HepG2 (cell line): ENCODE results near the gene SLC39A1. TPM values are rescaled to one million over a fixed set of nuclear protein-coding genes. Genes with fewer than 3 reads are reported as not detected.
A peak's percentile ranks its signal among the peaks of the same experiment; 100 is the strongest.

ENCODE experiments used
- BRCA1 ChIP-seq: sonication (generic); formaldehyde crosslinking; IDR thresholded peaks from 2 replicates; pipeline ENCODE4 v1.4.0; 2020; ENCODE audit warnings: missing genetic modification reagents
- CCDC6 ChIP-seq: sonication (generic); formaldehyde crosslinking; IDR thresholded peaks from 2 replicates; pipeline ENCODE4 v1.8.1; 2022; ENCODE audit warnings: mild to moderate bottlenecking, missing genetic modification reagents, moderate library complexity
- DPF2 ChIP-seq: sonication (generic); formaldehyde crosslinking; IDR thresholded peaks from 2 replicates; pipeline ENCODE4 v1.4.0; 2020; ENCODE audit warnings: mild to moderate bottlenecking, low read depth, missing genetic modification reagents, borderline replicate concordance
- HOXA3 ChIP-seq: sonication (generic); formaldehyde crosslinking; IDR thresholded peaks from 2 replicates; pipeline ENCODE4 v1.5.0; 2020; ENCODE audit warnings: missing genetic modification reagents
- KLF11 ChIP-seq: IDR thresholded peaks from 2 replicates; pipeline ENCODE4 v1.6.1; 2016; ENCODE audit warnings: missing compliant biosample characterization
- PITX1 ChIP-seq: sonication (generic); formaldehyde crosslinking; IDR thresholded peaks from 2 replicates; pipeline ENCODE4 v1.5.1; 2020; ENCODE audit warnings: mild to moderate bottlenecking, missing genetic modification reagents
- SAP130 ChIP-seq: IDR thresholded peaks from 2 replicates; pipeline ENCODE4 v1.6.1; 2016; ENCODE audit warnings: low read depth
- TBP ChIP-seq: sonication (generic); formaldehyde crosslinking; IDR thresholded peaks from 2 replicates; pipeline ENCODE4 v1.5.0; 2020; ENCODE audit warnings: missing genetic modification reagents
- TEAD2 ChIP-seq: sonication (generic); formaldehyde crosslinking; IDR thresholded peaks from 2 replicates; pipeline ENCODE4 v1.9.0; 2021; ENCODE audit warnings: missing genetic modification reagents
- ZFP1 ChIP-seq: IDR thresholded peaks from 2 replicates; pipeline ENCODE4 v1.6.1; 2016
- ZMYM3 ChIP-seq: sonication (generic); formaldehyde crosslinking; IDR thresholded peaks from 2 replicates; pipeline ENCODE4 v1.5.1; 2020; ENCODE audit warnings: mild to moderate bottlenecking, missing genetic modification reagents
- ZNF136 ChIP-seq: sonication (generic); formaldehyde crosslinking; IDR thresholded peaks from 2 replicates; pipeline ENCODE4 v1.8.1; 2022; ENCODE audit warnings: low read depth, mild to moderate bottlenecking, moderate library complexity, missing genetic modification reagents
- ZNF138 ChIP-seq: sonication (generic); formaldehyde crosslinking; IDR thresholded peaks from 2 replicates; pipeline ENCODE4 v1.5.0; 2020; ENCODE audit warnings: mild to moderate bottlenecking, low read depth, missing genetic modification reagents
- ZNF18 ChIP-seq: sonication (generic); formaldehyde crosslinking; IDR thresholded peaks from 2 replicates; pipeline ENCODE4 v1.8.0; 2022; ENCODE audit warnings: mild to moderate bottlenecking, missing genetic modification reagents; ENCODE audit not compliant: insufficient replicate concordance
- ZNF207 ChIP-seq: fragments of 450-650 bp; IDR thresholded peaks from 2 replicates; pipeline ENCODE4 v1.6.1; 2016; ENCODE audit warnings: antibody characterized with exemption, borderline replicate concordance
- ZNF260 ChIP-seq: sonication (generic); formaldehyde crosslinking; IDR thresholded peaks from 2 replicates; pipeline ENCODE4 v1.4.0; 2020; ENCODE audit warnings: missing genetic modification reagents, low read depth, mild to moderate bottlenecking, borderline replicate concordance
- ZNF343 ChIP-seq: sonication (generic); formaldehyde crosslinking; IDR thresholded peaks from 2 replicates; pipeline ENCODE4 v1.4.0; 2020; ENCODE audit warnings: mild to moderate bottlenecking, missing genetic modification reagents
- ZNF501 ChIP-seq: sonication (generic); formaldehyde crosslinking; IDR thresholded peaks from 2 replicates; pipeline ENCODE4 v1.5.1; 2020; ENCODE audit warnings: mild to moderate bottlenecking, moderate library complexity, missing genetic modification reagents
- ZNF572 ChIP-seq: sonication (generic); formaldehyde crosslinking; IDR thresholded peaks from 2 replicates; pipeline ENCODE4 v1.5.1; 2020; ENCODE audit warnings: mild to moderate bottlenecking, missing genetic modification reagents
- ZNF619 ChIP-seq: sonication (generic); formaldehyde crosslinking; IDR thresholded peaks from 2 replicates; pipeline ENCODE4 v1.4.0; 2020; ENCODE audit warnings: mild to moderate bottlenecking, missing genetic modification reagents
- ZNF629 ChIP-seq: sonication (generic); formaldehyde crosslinking; conservative IDR thresholded peaks from 2 replicates; pipeline ENCODE4 v1.5.0; 2020; ENCODE audit warnings: missing genetic modification reagents
- ZNF724P ChIP-seq: sonication (generic); formaldehyde crosslinking; IDR thresholded peaks from 2 replicates; pipeline ENCODE4 v1.8.0; 2022; ENCODE audit warnings: missing genetic modification reagents, borderline replicate concordance
- ZNF746 ChIP-seq: sonication (generic); formaldehyde crosslinking; IDR thresholded peaks from 2 replicates; pipeline ENCODE4 v1.8.0; 2022; ENCODE audit warnings: mild to moderate bottlenecking, missing genetic modification reagents
- ZNF780A ChIP-seq: sonication (generic); formaldehyde crosslinking; IDR thresholded peaks from 2 replicates; pipeline ENCODE4 v1.8.0; 2022; ENCODE audit warnings: mild to moderate bottlenecking, missing genetic modification reagents, moderate library complexity
- polyA plus RNA-seq, 8 experiments: library from polyadenylated mRNA; depleted of rRNA in 3 of 8; stranded (reverse) in 7 of 8; unstranded in 1 of 8; fragments of >200 nt; fragmentation: Illumina TruSeq in 4 of 8; extraction: Trizol in 4 of 8; gene quantifications; 2 replicates each; pipeline versions ENCODE4 v1.2.1 to v1.2.3, GENCODE V29; 2011 to 2016; ENCODE audit warnings: low read depth in 4 of 8, missing spikeins in 1 of 8, mixed read lengths in 1 of 8; ENCODE audit not compliant: insufficient read depth in 1 of 8
- total RNA-seq, 5 experiments: library from RNA; depleted of rRNA; stranded (reverse); fragments of >200 nt; fragmentation: Illumina TruSeq; extraction: Trizol; gene quantifications; 2 replicates each; pipeline ENCODE4 v1.2.3, GENCODE V29; 2016; ENCODE audit warnings: low read depth in 1 of 5
- TF ChIP-seq, protein P1 (sequence below): sonication (generic); formaldehyde crosslinking; IDR thresholded peaks from 2 replicates; pipeline ENCODE4 v1.4.0; 2020; ENCODE audit warnings: mild to moderate bottlenecking, missing genetic modification reagents
- TF ChIP-seq, protein P2 (sequence below): sonication (generic); formaldehyde crosslinking; IDR thresholded peaks from 2 replicates; pipeline ENCODE4 v1.5.0; 2020; ENCODE audit warnings: mild to moderate bottlenecking, missing genetic modification reagents

Gene SLC39A1
- total and polyA plus RNA-seq, 2 of the 13 experiments (the other 11 are each of a cell fraction or from before 2014, with no cell fraction given) = 71.2 to 78.4 TPM

DNA sequence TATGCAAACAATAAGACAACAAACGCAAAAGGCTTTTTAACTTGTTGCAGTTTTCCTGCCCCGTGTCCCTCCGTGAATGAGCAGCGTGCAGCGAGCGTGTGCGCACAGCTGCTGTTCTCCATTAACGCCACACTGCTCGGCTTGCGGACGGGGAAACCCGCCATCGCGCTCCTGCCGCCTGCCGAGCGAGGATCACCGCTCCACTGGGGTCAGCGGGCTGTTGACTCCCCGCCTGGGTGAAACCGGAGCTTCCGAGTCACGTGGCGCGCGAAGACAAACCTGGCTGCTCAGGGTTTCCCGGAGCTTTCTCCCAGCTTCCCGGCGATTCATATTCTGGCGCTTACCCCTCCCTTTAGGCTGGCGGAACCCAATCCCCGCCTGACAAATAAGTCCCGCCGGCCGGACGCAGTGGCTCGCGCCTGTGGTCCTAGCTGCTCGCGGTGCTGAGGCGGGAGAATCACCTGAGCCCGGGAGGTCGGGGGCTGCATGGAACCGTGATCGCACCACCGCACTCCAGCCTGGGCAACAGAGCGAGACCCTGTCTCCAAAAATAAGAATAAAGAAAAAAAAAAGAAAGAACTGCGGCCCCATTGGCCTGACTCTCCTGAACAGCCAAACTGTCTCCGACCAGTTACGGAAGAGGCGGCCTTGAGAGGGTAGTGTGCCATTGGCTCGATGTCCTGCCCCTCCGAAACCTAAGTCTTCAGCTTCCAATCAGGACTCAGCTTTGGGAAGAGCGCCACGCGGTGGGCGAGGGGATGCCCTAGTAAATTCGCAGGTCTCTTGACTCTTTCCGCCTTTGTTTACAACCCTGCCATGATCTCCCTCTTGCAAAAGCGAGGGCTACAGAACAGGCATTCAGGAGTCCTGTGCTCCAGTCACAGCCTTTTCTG is 4.0 kb upstream of the SLC39A1 start, which contains the start of gene CREB3L4 (continued):
- TF ChIP-seq, protein P1, sequence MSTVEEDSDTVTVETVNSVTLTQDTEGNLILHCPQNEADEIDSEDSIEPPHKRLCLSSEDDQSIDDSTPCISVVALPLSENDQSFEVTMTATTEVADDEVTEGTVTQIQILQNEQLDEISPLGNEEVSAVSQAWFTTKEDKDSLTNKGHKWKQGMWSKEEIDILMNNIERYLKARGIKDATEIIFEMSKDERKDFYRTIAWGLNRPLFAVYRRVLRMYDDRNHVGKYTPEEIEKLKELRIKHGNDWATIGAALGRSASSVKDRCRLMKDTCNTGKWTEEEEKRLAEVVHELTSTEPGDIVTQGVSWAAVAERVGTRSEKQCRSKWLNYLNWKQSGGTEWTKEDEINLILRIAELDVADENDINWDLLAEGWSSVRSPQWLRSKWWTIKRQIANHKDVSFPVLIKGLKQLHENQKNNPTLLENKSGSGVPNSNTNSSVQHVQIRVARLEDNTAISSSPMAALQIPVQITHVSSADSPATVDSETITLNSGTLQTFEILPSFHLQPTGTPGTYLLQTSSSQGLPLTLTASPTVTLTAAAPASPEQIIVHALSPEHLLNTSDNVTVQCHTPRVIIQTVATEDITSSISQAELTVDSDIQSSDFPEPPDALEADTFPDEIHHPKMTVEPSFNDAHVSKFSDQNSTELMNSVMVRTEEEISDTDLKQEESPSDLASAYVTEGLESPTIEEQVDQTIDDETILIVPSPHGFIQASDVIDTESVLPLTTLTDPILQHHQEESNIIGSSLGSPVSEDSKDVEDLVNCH (CRISPR knock-in tag) = 0 out of 2 replicates have a peak, but pooled peaks have one; percentile 42
- TF ChIP-seq HOXA3 (CRISPR knock-in tag) = peak; percentile 64; the same call in 1 of the 2 replicates
- TF ChIP-seq ZNF18 (CRISPR knock-in tag) = peak; percentile 22
- peak; percentile 78; the same call in 1 of the 2 replicates for TF ChIP-seq ZNF572
- peak; percentile 98 for TF ChIP-seq ZNF501 (CRISPR knock-in tag)
- TF ChIP-seq, protein P2, sequence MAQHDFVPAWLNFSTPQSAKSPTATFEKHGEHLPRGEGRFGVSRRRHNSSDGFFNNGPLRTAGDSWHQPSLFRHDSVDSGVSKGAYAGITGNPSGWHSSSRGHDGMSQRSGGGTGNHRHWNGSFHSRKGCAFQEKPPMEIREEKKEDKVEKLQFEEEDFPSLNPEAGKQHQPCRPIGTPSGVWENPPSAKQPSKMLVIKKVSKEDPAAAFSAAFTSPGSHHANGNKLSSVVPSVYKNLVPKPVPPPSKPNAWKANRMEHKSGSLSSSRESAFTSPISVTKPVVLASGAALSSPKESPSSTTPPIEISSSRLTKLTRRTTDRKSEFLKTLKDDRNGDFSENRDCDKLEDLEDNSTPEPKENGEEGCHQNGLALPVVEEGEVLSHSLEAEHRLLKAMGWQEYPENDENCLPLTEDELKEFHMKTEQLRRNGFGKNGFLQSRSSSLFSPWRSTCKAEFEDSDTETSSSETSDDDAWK (CRISPR knock-in tag) = no peak
- no peak for TF ChIP-seq TBP (CRISPR knock-in tag)
- 0 out of 2 replicates have a peak, but pooled peaks have one; percentile 43 for TF ChIP-seq ZNF138 (CRISPR knock-in tag)
- TF ChIP-seq ZNF207 = no peak
- no peak for TF ChIP-seq DPF2 (CRISPR knock-in tag)
- no peak; the same call in 1 of the 2 replicates for TF ChIP-seq ZFP1 (CRISPR knock-in tag)
- 0 out of 2 replicates have a peak, but pooled peaks have one; percentile 61 for TF ChIP-seq TEAD2 (CRISPR knock-in tag)
- TF ChIP-seq ZNF343 = peak; percentile 85; the same call in 1 of the 2 replicates
- no peak for TF ChIP-seq ZNF780A (CRISPR knock-in tag)
- TF ChIP-seq ZMYM3 (CRISPR knock-in tag) = peak; percentile 90
- TF ChIP-seq KLF11 (CRISPR knock-in tag) = peak; percentile 72; the same call in 1 of the 2 replicates
- TF ChIP-seq ZNF619 (CRISPR knock-in tag) = no peak; the same call in 1 of the 2 replicates
- TF ChIP-seq ZNF136 = no peak
- peak; percentile 77 for TF ChIP-seq PITX1 (CRISPR knock-in tag)
- TF ChIP-seq ZNF260 = no peak
- peak; percentile 92 for TF ChIP-seq CCDC6 (CRISPR knock-in tag)
- TF ChIP-seq ZNF746 (CRISPR knock-in tag) = peak; percentile 34
- TF ChIP-seq ZNF629 (CRISPR knock-in tag) = no peak
- peak; percentile 88 for TF ChIP-seq ZNF724P (CRISPR knock-in tag)
- peak; percentile 92 for TF ChIP-seq SAP130 (CRISPR knock-in tag)
- TF ChIP-seq BRCA1 (CRISPR knock-in tag) = 0 out of 2 replicates have a peak, but pooled peaks have one; percentile 84
